ENCODE data around the gene ABCC9. TPM values are rescaled to one million over a fixed set of nuclear protein-coding genes. Genes with fewer than 3 reads are reported as not detected.

The ABCC9 gene
- total RNA-seq, 1 donor from 2014 or later = 27.5 TPM

- H3K27me3 ChIP-seq (ENCODE audit: low read depth) = no peaks in the 10 kb centered on the region
These were observed 61.9 kb downstream of the ABCC9 start for GRCh38 chr12:21879312-21879711.

GRCh38 chr12:21877293-21877982 is 63.8 kb downstream of the ABCC9 start:
- no peaks in the 10 kb centered on the region for H3K9me3 ChIP-seq
- no peak for TF ChIP-seq CTCF (IDR thresholded peaks at IDR 0.05)
- no peak overlapping the region for H3K4me3 ChIP-seq
- intact Hi-C loops (cut with DNase I) = no loop called here
- ATAC-seq (no peak), DNase-seq (no peak)
- no peaks in the 10 kb centered on the region for H3K27me3 ChIP-seq (ENCODE audit: low read depth)
- no peaks in the 10 kb centered on the region for H3K36me3 ChIP-seq
- H3K4me1 ChIP-seq = peaks cover 5% of the 10 kb centered on the region
- H3K27ac ChIP-seq = no peak overlapping the region

More at GRCh38 chr12:21879312-21879711, 61.9 kb downstream of the ABCC9 start:
- Histone ChIP-seq H3K9me3 (no peaks in the 10 kb centered on the region), H3K4me3 (no peak overlapping the region), H3K27ac (no peak overlapping the region), H3K4me1 (peaks cover 5% of the 10 kb centered on the region), H3K36me3 (no peaks in the 10 kb centered on the region)
- intact Hi-C loops (cut with DNase I) = no loop called here
- DNase-seq (no peak), ATAC-seq (peak in 1 of 2 donors; percentile 75)
- no peak for TF ChIP-seq CTCF (IDR thresholded peaks at IDR 0.05)

GRCh38 chr12:21865846-21866245 is 75.4 kb downstream of the ABCC9 start:
- intact Hi-C loops (cut with DNase I) = no loop called here
- Histone ChIP-seq H3K4me1 (no peaks in the 10 kb centered on the region), H3K4me3 (no peak overlapping the region), H3K9me3 (no peaks in the 10 kb centered on the region), H3K27ac (no peak overlapping the region), H3K36me3 (no peaks in the 10 kb centered on the region), H3K27me3 (ENCODE audit: low read depth) (no peaks in the 10 kb centered on the region)
- DNase-seq (no peak), ATAC-seq (peak; percentile 38 to 55)
- no peak for TF ChIP-seq CTCF (IDR thresholded peaks at IDR 0.05)

GRCh38 chr12:21860534-21860933 is 80.7 kb downstream of the ABCC9 start:
- Histone ChIP-seq H3K36me3 (no peaks in the 10 kb centered on the region), H3K4me1 (no peaks in the 10 kb centered on the region), H3K4me3 (no peak overlapping the region), H3K27ac (no peak overlapping the region), H3K9me3 (no peaks in the 10 kb centered on the region), H3K27me3 (ENCODE audit: low read depth) (no peaks in the 10 kb centered on the region)
- DNase-seq (no peak), ATAC-seq (peak; percentile 74 to 87)
- no peak for TF ChIP-seq CTCF (IDR thresholded peaks at IDR 0.05)
- intact Hi-C loops (cut with DNase I) = no loop called here

GRCh38 chr12:21860128-21860527 is 81.1 kb downstream of the ABCC9 start:
- intact Hi-C loops (cut with DNase I) = no loop called here
- ATAC-seq = peak in 1 of 2 donors; percentile 60
- TF ChIP-seq CTCF (IDR thresholded peaks at IDR 0.05) = no peak
- Histone ChIP-seq H3K27me3 (ENCODE audit: low read depth) (no peaks in the 10 kb centered on the region), H3K36me3 (no peaks in the 10 kb centered on the region), H3K4me1 (no peaks in the 10 kb centered on the region), H3K27ac (no peak overlapping the region), H3K9me3 (no peaks in the 10 kb centered on the region), H3K4me3 (no peak overlapping the region)
- no peak for DNase-seq
